Right atrium auricular region (tissue), 2 donors: ENCODE data around the gene SCN1A. TPM values are rescaled to one million over a fixed set of nuclear protein-coding genes. Genes with fewer than 3 reads are reported as not detected.
"Not testable (repeated sequence)": the region's sequence is repeated elsewhere in the genome, so short reads cannot be mapped to it uniquely, and the experiment has no call there.

Experiments used
- DNase-seq: peaks from one replicate; pipeline ENCODE4 v3.0.0-alpha.2; 2019; ENCODE audit warnings: low spot score
- H3K27ac ChIP-seq, 2 donors: fragments of 200-600 bp; sonication (generic); 1 replicate in 1 of 2; 2 replicates in 1 of 2; pipeline ENCODE4 v1.5.1; 2016 to 2019
- H3K27me3 ChIP-seq, 2 donors: fragments of 200-600 bp; sonication (generic); one replicate each; pipeline versions ENCODE4 v1.5.1 to v1.6.0; 2017 to 2019
- H3K36me3 ChIP-seq: fragments of 200-600 bp; sonication (generic); one replicate; pipeline ENCODE4 v1.5.1; 2016
- H3K4me1 ChIP-seq, 2 donors: fragments of 200-600 bp; sonication (generic); one replicate each; pipeline versions ENCODE4 v1.5.1 to v1.6.0; 2017 to 2019
- H3K4me3 ChIP-seq, 2 donors: fragments of 200-600 bp; sonication (generic); 1 replicate in 1 of 2; 2 replicates in 1 of 2; pipeline ENCODE4 v1.5.1; 2017 to 2019; ENCODE audit warnings: mild to moderate bottlenecking in 1 of 2, moderate library complexity in 1 of 2
- H3K9me3 ChIP-seq, 2 donors: fragments of 200-600 bp; sonication (generic); one replicate each; pipeline ENCODE4 v1.5.1; 2019
- total RNA-seq, 2 donors: library from RNA; depleted of rRNA; stranded (reverse); fragments of >200 nt; gene quantifications; one replicate each; pipeline ENCODE4 v1.1.0, GENCODE V29; 2016
- TF ChIP-seq, protein P1 (sequence below), 2 donors: fragments of 200-600 bp; sonication (generic); IDR thresholded peaks; one replicate each; pipeline ENCODE4 v1.5.1; 2019; ENCODE audit warnings: antibody characterized with exemption in 2 of 2

Gene SCN1A
- total RNA-seq, 2 donors from 2014 or later, result 0.44 TPM; not detected in 1

GRCh38 chr2:166140475-166140874, 12.7 kb upstream of the SCN1A start:
- H3K4me1 ChIP-seq, result no peaks in the 10 kb centered on the region
- no peak overlapping the region for H3K27ac ChIP-seq
- no peak for DNase-seq
- H3K9me3 ChIP-seq, result no peaks in the 10 kb centered on the region
- H3K27me3 ChIP-seq, result no peaks in the 10 kb centered on the region
- TF ChIP-seq, protein P1, sequence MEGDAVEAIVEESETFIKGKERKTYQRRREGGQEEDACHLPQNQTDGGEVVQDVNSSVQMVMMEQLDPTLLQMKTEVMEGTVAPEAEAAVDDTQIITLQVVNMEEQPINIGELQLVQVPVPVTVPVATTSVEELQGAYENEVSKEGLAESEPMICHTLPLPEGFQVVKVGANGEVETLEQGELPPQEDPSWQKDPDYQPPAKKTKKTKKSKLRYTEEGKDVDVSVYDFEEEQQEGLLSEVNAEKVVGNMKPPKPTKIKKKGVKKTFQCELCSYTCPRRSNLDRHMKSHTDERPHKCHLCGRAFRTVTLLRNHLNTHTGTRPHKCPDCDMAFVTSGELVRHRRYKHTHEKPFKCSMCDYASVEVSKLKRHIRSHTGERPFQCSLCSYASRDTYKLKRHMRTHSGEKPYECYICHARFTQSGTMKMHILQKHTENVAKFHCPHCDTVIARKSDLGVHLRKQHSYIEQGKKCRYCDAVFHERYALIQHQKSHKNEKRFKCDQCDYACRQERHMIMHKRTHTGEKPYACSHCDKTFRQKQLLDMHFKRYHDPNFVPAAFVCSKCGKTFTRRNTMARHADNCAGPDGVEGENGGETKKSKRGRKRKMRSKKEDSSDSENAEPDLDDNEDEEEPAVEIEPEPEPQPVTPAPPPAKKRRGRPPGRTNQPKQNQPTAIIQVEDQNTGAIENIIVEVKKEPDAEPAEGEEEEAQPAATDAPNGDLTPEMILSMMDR (IDR thresholded peaks at IDR 0.05), result no peak
- no peaks in the 10 kb centered on the region for H3K36me3 ChIP-seq
- H3K4me3 ChIP-seq, result no peak overlapping the region

- not testable (repeated sequence) for H3K9me3 ChIP-seq
Measured at GRCh38 chr2:166139479-166139878, 11.7 kb upstream of the SCN1A start.

DNA sequence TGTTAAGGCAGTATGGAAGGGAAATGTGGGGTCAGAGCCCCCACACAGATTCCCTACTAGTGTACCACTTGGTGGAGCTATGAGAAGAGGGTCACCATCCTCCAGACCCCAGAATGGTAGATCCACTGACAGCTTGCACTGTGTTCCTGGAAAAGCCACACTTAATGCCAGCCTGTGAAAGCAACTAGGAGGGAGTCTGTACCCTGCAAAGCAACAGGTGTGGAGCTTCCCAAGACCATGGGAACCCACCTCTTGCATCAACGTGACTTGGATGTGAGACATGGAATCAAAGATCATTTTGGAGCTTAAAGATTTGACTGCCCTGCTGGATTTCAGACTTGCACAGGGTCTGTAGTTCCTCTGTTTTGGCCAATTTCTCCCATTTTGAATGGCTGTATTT, 10.8 kb upstream of the SCN1A start:
- no peaks in the 10 kb centered on the region for H3K9me3 ChIP-seq
- no peaks in the 10 kb centered on the region for H3K27me3 ChIP-seq
- H3K36me3 ChIP-seq, result no peaks in the 10 kb centered on the region
- no peak overlapping the region for H3K4me3 ChIP-seq
- no peaks in the 10 kb centered on the region for H3K4me1 ChIP-seq
- TF ChIP-seq, protein P1 (IDR thresholded peaks at IDR 0.05), result no peak
- DNase-seq, result no peak
- H3K27ac ChIP-seq, result no peak overlapping the region

More at GRCh38 chr2:166139479-166139878, 11.7 kb upstream of the SCN1A start:
- DNase-seq, H3K4me3 ChIP-seq, H3K36me3 ChIP-seq, H3K27me3 ChIP-seq, H3K4me1 ChIP-seq, H3K27ac ChIP-seq: not testable (repeated sequence)

GRCh38 chr2:166138144-166138543, 10.3 kb upstream of the SCN1A start:
- no peaks in the 10 kb centered on the region for H3K36me3 ChIP-seq
- H3K27ac ChIP-seq, result no peak overlapping the region
- H3K27me3 ChIP-seq, result no peaks in the 10 kb centered on the region

DNA sequence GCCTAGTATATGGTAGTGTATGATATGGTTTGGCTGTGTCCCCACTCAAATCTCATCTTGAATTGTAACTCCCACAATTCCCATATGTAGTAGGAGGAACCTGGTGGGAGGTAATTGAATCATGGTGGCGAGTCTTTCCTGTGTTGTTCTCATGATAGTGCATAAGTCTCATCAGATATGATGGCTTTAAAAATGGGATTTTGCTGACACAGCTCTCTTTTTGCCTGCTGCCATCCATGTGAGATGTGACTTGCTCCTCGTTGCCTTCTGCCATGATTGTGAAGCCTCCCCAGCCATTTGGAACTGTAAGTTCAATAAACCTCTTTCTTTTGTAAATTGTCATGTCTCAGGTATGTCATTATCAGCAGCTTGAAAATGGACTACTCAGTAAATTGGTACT, 9.5 kb upstream of the SCN1A start:
- H3K36me3 ChIP-seq, result no peaks in the 10 kb centered on the region
- TF ChIP-seq, protein P1 (IDR thresholded peaks at IDR 0.05), result no peak
- H3K4me1 ChIP-seq, result no peaks in the 10 kb centered on the region

More at GRCh38 chr2:166138144-166138543, 10.3 kb upstream of the SCN1A start:
- Histone ChIP-seq H3K4me1 (no peaks in the 10 kb centered on the region), H3K4me3 (no peak overlapping the region), H3K9me3 (no peaks in the 10 kb centered on the region)
- no peak for DNase-seq
- TF ChIP-seq, protein P1 (IDR thresholded peaks at IDR 0.05), result no peak

DNA sequence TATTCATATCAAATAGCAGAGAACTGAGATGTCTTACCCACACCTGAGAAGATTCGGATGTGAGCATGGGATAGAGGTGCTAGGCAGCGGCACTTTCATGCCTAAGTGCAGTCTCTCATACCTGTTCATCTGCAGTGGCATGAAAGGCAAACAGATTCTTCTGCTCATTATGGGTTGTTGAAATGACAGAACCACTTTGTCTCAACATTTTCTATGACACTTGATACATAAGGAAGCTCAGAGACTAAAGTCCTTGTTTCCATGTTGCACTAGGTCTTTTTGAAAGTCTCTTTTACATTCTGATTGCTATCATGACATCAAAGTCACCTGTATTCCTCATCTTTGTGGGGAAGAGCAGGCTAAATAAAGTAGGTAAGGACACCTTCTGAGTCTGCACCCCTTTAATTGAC, 8.0 kb upstream of the SCN1A start:
- TF ChIP-seq, protein P1 (IDR thresholded peaks at IDR 0.05), result no peak

More for the DNA sequence above, 9.5 kb upstream of the SCN1A start:
- no peak for DNase-seq
- H3K27ac ChIP-seq, result no peak overlapping the region
- no peaks in the 10 kb centered on the region for H3K9me3 ChIP-seq
- no peaks in the 10 kb centered on the region for H3K27me3 ChIP-seq
- no peak overlapping the region for H3K4me3 ChIP-seq

More for the DNA sequence above, 8.0 kb upstream of the SCN1A start:
- no peak overlapping the region for H3K27ac ChIP-seq
- H3K4me1 ChIP-seq, result no peaks in the 10 kb centered on the region
- H3K36me3 ChIP-seq, result no peaks in the 10 kb centered on the region
- no peak for DNase-seq
- no peaks in the 10 kb centered on the region for H3K9me3 ChIP-seq
- no peak overlapping the region for H3K4me3 ChIP-seq
- no peaks in the 10 kb centered on the region for H3K27me3 ChIP-seq
